ENCODE results near the gene NAB1. TPM values are rescaled to one million over a fixed set of nuclear protein-coding genes. Genes with fewer than 3 reads are reported as not detected.
A peak's percentile ranks its signal among the peaks of the same experiment; 100 is the strongest.
"Not testable (repeated sequence)": the region's sequence is repeated elsewhere in the genome, so short reads cannot be mapped to it uniquely, and the experiment has no call there.

Gene NAB1
- polyA plus RNA-seq, 3 donors from 2014 or later: 1.4 to 3.8 (median 3.3) TPM

GRCh38 chr2:190694479-190694878, 45.6 kb downstream of the NAB1 start:
- peak overlapping the region in 1 of 6 donors; percentile 25 for H3K27ac Mint-ChIP-seq
- peaks cover 0 to 1% (median 0%) of the 10 kb centered on the region in 3 donors for H3K27me3 Mint-ChIP-seq (ENCODE audit: low read depth in 3 of 3)
- H3K4me1 Mint-ChIP-seq: peaks cover 22 to 31% of the 10 kb centered on the region in 2 donors
- H3K9me3 Mint-ChIP-seq: no peaks in the 10 kb centered on the region
- H3K36me3 Mint-ChIP-seq: peaks cover 9 to 26% (median 16%) of the 10 kb centered on the region in 3 donors
- no peak overlapping the region for H3K4me3 Mint-ChIP-seq
- no peak for DNase-seq

DNA sequence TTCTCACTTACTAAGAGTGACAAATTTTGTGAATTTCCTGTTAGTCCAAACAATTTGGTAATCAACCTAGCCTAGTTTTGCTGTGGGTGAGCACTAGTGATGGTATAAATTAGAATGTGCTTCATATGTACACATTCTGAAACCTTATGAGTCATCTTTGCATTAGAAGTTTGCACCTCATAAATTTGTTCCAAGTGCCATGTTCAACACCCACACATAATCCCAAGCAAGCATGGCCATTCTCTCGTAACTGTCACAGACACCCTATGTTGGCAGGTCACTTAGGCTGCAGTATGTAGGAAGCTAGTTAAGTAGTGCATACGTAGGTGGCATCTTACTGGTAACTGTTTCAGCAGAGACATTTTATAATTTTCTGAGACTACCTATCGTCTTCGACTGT, 46.9 kb downstream of the NAB1 start:
- Mint-ChIP-seq H3K36me3 (peaks cover 2 to 16% (median 9%) of the 10 kb centered on the region in 3 donors), H3K27ac (peak overlapping the region; percentile 29 to 82 (median 70)), H3K9me3 (no peaks in the 10 kb centered on the region), H3K4me3 (peak overlapping the region; percentile 1 to 46 (median 6)), H3K4me1 (peaks cover 22 to 31% of the 10 kb centered on the region in 2 donors), H3K27me3 (ENCODE audit: low read depth in 3 of 3) (peaks cover 0 to 1% (median 0%) of the 10 kb centered on the region in 3 donors)
- peak; percentile 46 to 73 (median 69) for DNase-seq

GRCh38 chr2:190696792-190697398, 48.0 kb downstream of the NAB1 start:
- Mint-ChIP-seq H3K4me1 (peaks cover 22 to 31% of the 10 kb centered on the region in 2 donors), H3K27ac (peak overlapping the region in 2 of 6 donors; percentile 25 to 36), H3K36me3 (peaks cover 0 to 6% (median 0%) of the 10 kb centered on the region in 3 donors)

GRCh38 chr2:190697421-190697820, 48.5 kb downstream of the NAB1 start:
- peaks cover 0 to 6% (median 0%) of the 10 kb centered on the region in 3 donors for H3K36me3 Mint-ChIP-seq
- H3K27ac Mint-ChIP-seq: no peak overlapping the region
- peaks cover 22 to 31% of the 10 kb centered on the region in 2 donors for H3K4me1 Mint-ChIP-seq
- no peak overlapping the region for H3K4me3 Mint-ChIP-seq
- no peak for DNase-seq
- peaks cover 0 to 1% (median 0%) of the 10 kb centered on the region in 3 donors for H3K27me3 Mint-ChIP-seq (ENCODE audit: low read depth in 3 of 3)
- no peaks in the 10 kb centered on the region for H3K9me3 Mint-ChIP-seq

More at GRCh38 chr2:190696792-190697398, 48.0 kb downstream of the NAB1 start:
- Mint-ChIP-seq H3K4me3 (no peak overlapping the region), H3K9me3 (no peaks in the 10 kb centered on the region), H3K27me3 (ENCODE audit: low read depth in 3 of 3) (peaks cover 0 to 1% (median 0%) of the 10 kb centered on the region in 3 donors)
- no peak for DNase-seq

- no peak for DNase-seq
- Mint-ChIP-seq H3K27ac (no peak overlapping the region), H3K4me1 (peaks cover 21 to 27% of the 10 kb centered on the region in 2 donors), H3K27me3 (ENCODE audit: low read depth in 3 of 3) (peaks cover 0 to 1% (median 0%) of the 10 kb centered on the region in 3 donors), H3K4me3 (no peak overlapping the region), H3K9me3 (no peaks in the 10 kb centered on the region), H3K36me3 (no peaks in the 10 kb centered on the region)
Observed at GRCh38 chr2:190698895-190699294, 50.0 kb downstream of the NAB1 start.

DNA sequence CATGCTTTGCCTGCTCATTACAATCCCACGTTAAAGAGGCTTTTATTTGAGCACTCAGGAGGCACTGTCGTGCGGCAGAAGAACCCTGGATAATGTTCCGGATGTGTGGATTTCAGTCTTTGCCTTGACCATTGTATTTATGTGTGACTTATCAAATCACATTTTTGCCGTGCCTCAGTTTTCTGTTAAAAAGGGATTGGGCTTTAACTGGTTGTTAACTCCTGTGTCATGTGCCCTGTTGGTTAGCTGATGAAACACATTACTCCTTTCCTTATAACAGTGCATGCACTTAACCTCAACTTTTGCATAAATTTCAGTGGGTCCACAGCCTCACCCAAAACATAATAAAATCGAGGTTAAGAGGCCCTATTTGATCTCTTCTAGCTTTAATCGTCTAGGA, 52.7 kb downstream of the NAB1 start:
- H3K4me3 Mint-ChIP-seq: no peak overlapping the region
- H3K27ac Mint-ChIP-seq: no peak overlapping the region
- H3K9me3 Mint-ChIP-seq: no peaks in the 10 kb centered on the region
- H3K27me3 Mint-ChIP-seq (ENCODE audit: low read depth in 3 of 3): no peaks in the 10 kb centered on the region
- no peaks in the 10 kb centered on the region for H3K36me3 Mint-ChIP-seq
- H3K4me1 Mint-ChIP-seq: peaks cover 0 to 1% of the 10 kb centered on the region in 2 donors
- no peak for DNase-seq

- Mint-ChIP-seq H3K4me1 (no peaks in the 10 kb centered on the region), H3K27me3 (ENCODE audit: low read depth in 3 of 3) (peaks cover 0 to 2% (median 0%) of the 10 kb centered on the region in 3 donors), H3K9me3 (no peaks in the 10 kb centered on the region), H3K4me3 (no peak overlapping the region), H3K36me3 (no peaks in the 10 kb centered on the region), H3K27ac (no peak overlapping the region)
- DNase-seq: no peak
Observed at GRCh38 chr2:190705280-190705679, 56.4 kb downstream of the NAB1 start.

DNA sequence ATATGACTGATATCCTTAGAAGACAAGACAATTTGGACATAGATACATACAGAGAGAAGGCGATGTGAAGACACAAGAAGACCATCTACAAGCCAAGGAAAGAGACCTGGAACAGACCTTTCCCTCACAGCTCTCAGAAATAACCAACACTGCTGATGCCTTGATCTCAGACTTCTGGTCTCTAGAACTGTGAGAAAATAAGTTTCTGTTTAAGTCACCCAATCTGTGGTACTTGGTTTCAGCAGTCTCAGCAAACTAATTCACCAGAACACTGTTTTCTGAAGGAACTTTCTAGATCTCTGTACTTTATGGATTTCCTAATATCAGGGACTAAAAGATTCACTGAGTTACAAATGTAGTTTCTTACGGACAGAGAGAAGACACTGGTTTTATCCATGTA, 58.8 kb downstream of the NAB1 start:
- H3K4me1 Mint-ChIP-seq: no peaks in the 10 kb centered on the region
- no peak overlapping the region for H3K4me3 Mint-ChIP-seq
- H3K27ac Mint-ChIP-seq: no peak overlapping the region
- no peaks in the 10 kb centered on the region for H3K36me3 Mint-ChIP-seq
- no peak for DNase-seq
- H3K27me3 Mint-ChIP-seq (ENCODE audit: low read depth in 3 of 3): peaks cover 0 to 2% (median 0%) of the 10 kb centered on the region in 3 donors
- H3K9me3 Mint-ChIP-seq: no peaks in the 10 kb centered on the region

- not testable (repeated sequence) for DNase-seq; H3K36me3 Mint-ChIP-seq; H3K4me1 Mint-ChIP-seq; H3K4me3 Mint-ChIP-seq; H3K27ac Mint-ChIP-seq; H3K27me3 Mint-ChIP-seq (ENCODE audit: low read depth in 3 of 3); H3K9me3 Mint-ChIP-seq
Observed at GRCh38 chr2:190708650-190709049, 59.8 kb downstream of the NAB1 start.

GRCh38 chr2:190711069-190711468, 62.2 kb downstream of the NAB1 start:
- H3K36me3 Mint-ChIP-seq: no peaks in the 10 kb centered on the region
- peaks cover 0 to 2% (median 0%) of the 10 kb centered on the region in 3 donors for H3K27me3 Mint-ChIP-seq (ENCODE audit: low read depth in 3 of 3)
- no peaks in the 10 kb centered on the region for H3K4me1 Mint-ChIP-seq
- DNase-seq: no peak
- H3K9me3 Mint-ChIP-seq: no peaks in the 10 kb centered on the region
- H3K27ac Mint-ChIP-seq: no peak overlapping the region
- H3K4me3 Mint-ChIP-seq: no peak overlapping the region

GRCh38 chr2:190713471-190713870, 64.6 kb downstream of the NAB1 start:
- DNase-seq: no peak
- Mint-ChIP-seq H3K27ac (no peak overlapping the region), H3K9me3 (no peaks in the 10 kb centered on the region), H3K36me3 (no peaks in the 10 kb centered on the region), H3K4me3 (no peak overlapping the region), H3K27me3 (ENCODE audit: low read depth in 3 of 3) (peaks cover 0 to 5% (median 0%) of the 10 kb centered on the region in 3 donors), H3K4me1 (no peaks in the 10 kb centered on the region)

DNA sequence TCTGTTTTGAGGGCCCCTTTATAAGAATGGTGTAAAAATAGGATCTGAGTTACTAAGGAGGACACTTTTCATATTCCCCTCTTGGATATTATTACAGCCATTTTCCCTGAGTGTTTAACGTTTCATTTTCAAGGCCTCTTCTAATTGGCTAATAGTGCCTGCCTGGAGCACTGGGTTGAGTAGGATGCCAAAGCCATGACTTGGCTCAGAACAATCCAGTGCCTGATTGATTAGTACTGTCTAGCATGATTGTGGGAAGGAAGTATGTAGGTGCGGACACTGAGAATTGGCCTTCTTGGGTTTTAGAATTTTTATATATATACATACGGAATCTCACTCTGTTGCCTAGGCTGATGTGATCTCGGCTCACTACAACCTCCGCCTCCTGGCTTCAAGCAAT, 66.1 kb downstream of the NAB1 start:
- no peak for DNase-seq
- Mint-ChIP-seq H3K27me3 (ENCODE audit: low read depth in 3 of 3) (peaks cover 0 to 7% (median 2%) of the 10 kb centered on the region in 3 donors), H3K27ac (no peak overlapping the region), H3K36me3 (no peaks in the 10 kb centered on the region), H3K9me3 (no peaks in the 10 kb centered on the region), H3K4me3 (no peak overlapping the region), H3K4me1 (no peaks in the 10 kb centered on the region)

DNA sequence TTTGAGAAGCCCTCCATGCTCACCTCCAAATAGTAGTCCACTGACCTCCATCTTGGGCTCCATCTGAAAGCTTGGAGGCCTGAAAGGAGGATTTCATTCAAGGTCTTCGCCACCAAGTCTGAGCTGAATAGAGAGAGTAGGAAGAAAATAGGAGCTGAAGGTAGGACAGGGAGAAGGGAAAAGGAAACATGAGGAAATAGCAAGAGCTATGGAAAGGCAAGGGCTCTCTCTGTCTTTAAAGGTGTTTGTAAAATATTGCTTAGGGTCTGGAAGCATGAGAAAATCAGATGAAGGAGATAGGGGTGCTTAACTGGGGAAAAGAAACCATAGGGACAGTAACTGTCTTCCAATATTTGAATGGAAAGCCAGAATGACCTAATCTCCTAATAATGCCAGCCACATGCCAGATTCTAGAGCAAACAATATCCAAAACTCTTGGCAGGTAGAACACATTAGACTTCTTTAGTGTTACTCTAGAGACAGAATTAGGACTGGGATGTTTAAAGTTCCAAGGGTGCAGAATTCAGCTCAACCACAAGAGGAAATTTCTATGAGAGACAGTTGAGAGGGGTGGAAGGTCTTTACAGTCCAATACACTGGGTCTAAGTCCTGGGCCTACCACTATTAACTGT, 67.4 kb downstream of the NAB1 start:
- H3K4me1 Mint-ChIP-seq: no peaks in the 10 kb centered on the region
- H3K27ac Mint-ChIP-seq: no peak overlapping the region
- no peaks in the 10 kb centered on the region for H3K9me3 Mint-ChIP-seq
- H3K27me3 Mint-ChIP-seq (ENCODE audit: low read depth in 3 of 3): peaks cover 0 to 7% (median 5%) of the 10 kb centered on the region in 3 donors
- no peaks in the 10 kb centered on the region for H3K36me3 Mint-ChIP-seq
- no peak overlapping the region for H3K4me3 Mint-ChIP-seq
- no peak for DNase-seq

GRCh38 chr2:190717306-190717705, 68.4 kb downstream of the NAB1 start:
- Mint-ChIP-seq H3K27me3 (ENCODE audit: low read depth in 3 of 3) (peaks cover 0 to 7% (median 5%) of the 10 kb centered on the region in 3 donors), H3K4me1 (no peaks in the 10 kb centered on the region), H3K4me3 (no peak overlapping the region), H3K9me3 (no peaks in the 10 kb centered on the region), H3K27ac (no peak overlapping the region), H3K36me3 (no peaks in the 10 kb centered on the region)
- DNase-seq: no peak
